Panc1 (cell line): Measurements from ENCODE around the gene ZDHHC8. TPM values are rescaled to one million over a fixed set of nuclear protein-coding genes. Genes with fewer than 3 reads are reported as not detected.

Experiments
- ATAC-seq: fragments of 200-7000 bp; cut with Tn5 transposase; 2 replicates; pipeline ENCODE4 v1.9.1; 2020; ENCODE audit warnings: mild to moderate bottlenecking, moderate library complexity
- BruUV-seq: library from RNA; stranded (reverse); fragments of 400-500 nt; replicated peaks from 2 replicates; lab custom pipeline; 2021; lab: Mats Ljungman, UMichigan
- CTCF ChIA-PET: fragments of 300-600 bp; sonication (Branson Sonifier 250); formaldehyde crosslinking; loops from one replicate; lab custom pipeline; 2022; ENCODE audit warnings: antibody characterized with exemption; lab: Charles Lee
- POLR2A ChIA-PET: fragments of 300-600 bp; sonication (Branson Sonifier 250); formaldehyde crosslinking; loops from one replicate; lab custom pipeline; 2022; ENCODE audit warnings: antibody characterized with exemption; lab: Charles Lee
- DNase-seq: peaks from one replicate; pipeline ENCODE4 v3.0.0-alpha.2; 2010; ENCODE audit warnings: low read depth, low spot score
- H3K27ac ChIP-seq: 2 replicates; pipeline ENCODE4 v1.5.1; 2011; ENCODE audit warnings: mild to moderate bottlenecking, low read length, inconsistent platforms
- H3K27me3 ChIP-seq: fragments of 200-500 bp; sonication (Bioruptor generic); 2 replicates; pipeline ENCODE4 v1.6.0; 2014; ENCODE audit warnings: low read length, inconsistent platforms; ENCODE audit not compliant: control insufficient read depth, insufficient read depth
- H3K36me3 ChIP-seq: fragments of 200-500 bp; sonication (Bioruptor generic); 2 replicates; pipeline ENCODE4 v1.5.1; 2014; ENCODE audit warnings: inconsistent platforms, mild to moderate bottlenecking, low read length, moderate library complexity; ENCODE audit not compliant: control insufficient read depth, insufficient read depth
- H3K4me1 ChIP-seq: 2 replicates; pipeline ENCODE4 v1.5.1; 2011; ENCODE audit warnings: inconsistent platforms, mild to moderate bottlenecking, low read length, moderate library complexity; ENCODE audit not compliant: control insufficient read depth, insufficient read depth
- H3K4me3 ChIP-seq, 2 experiments: 2 replicates each; pipeline ENCODE4 v1.5.1; 2011 to 2012; ENCODE audit warnings: low read depth in 2 of 2, low read length in 2 of 2, mild to moderate bottlenecking in 2 of 2, inconsistent platforms in 1 of 2, moderate library complexity in 1 of 2
- H3K9me3 ChIP-seq: fragments of 200-500 bp; sonication (Bioruptor generic); 2 replicates; pipeline ENCODE4 v1.5.1; 2014; ENCODE audit warnings: low read depth, mild to moderate bottlenecking, inconsistent platforms, low read length, moderate library complexity; ENCODE audit not compliant: control insufficient read depth, insufficient read depth
- CTCF ChIP-seq: fragments of 450-650 bp; IDR thresholded peaks from 2 replicates; pipeline ENCODE4 v1.5.1; 2017; ENCODE audit warnings: mild to moderate bottlenecking
- POLR2AphosphoS5 ChIP-seq: IDR thresholded peaks from 2 replicates; pipeline ENCODE4 v1.6.1; 2012; ENCODE audit warnings: mild to moderate bottlenecking, low read depth, low read length, moderate library complexity
- REST ChIP-seq, 2 experiments: IDR thresholded peaks; 2 replicates each; pipeline ENCODE4 v1.6.1; 2011 to 2012; ENCODE audit warnings: low read depth in 2 of 2, control low read depth in 1 of 2, low read length in 1 of 2, mild to moderate bottlenecking in 1 of 2, moderate library complexity in 1 of 2; ENCODE audit not compliant: insufficient read depth in 1 of 2
- SIN3A ChIP-seq: IDR thresholded peaks from 2 replicates; pipeline ENCODE4 v1.6.1; 2012; ENCODE audit warnings: low read depth, mild to moderate bottlenecking, low read length, moderate library complexity, borderline replicate concordance; ENCODE audit not compliant: insufficient read depth
- TCF7L2 ChIP-seq: IDR thresholded peaks from 2 replicates; pipeline ENCODE4 v1.6.1; 2011; ENCODE audit warnings: mild to moderate bottlenecking, low read depth, low read length, inconsistent platforms
- in situ Hi-C: cut with HindIII; loops from 2 replicates; pipeline ENCODE4 v1.10.0; 2016; ENCODE audit warnings: low sequenced_read_pairs, low pct_unique_long_range_greater_than_20kb
- intact Hi-C: fragments of 100-400 bp; cut with micrococcal nuclease; formaldehyde crosslinking; loops from one replicate; pipeline ENCODE4 v1.10.0; 2022; ENCODE audit not compliant: unreplicated experiment
- total RNA-seq: library from RNA; stranded (reverse); gene quantifications from one replicate; pipeline ENCODE4 v1.2.1, GENCODE V29; 2021; ENCODE audit not compliant: unreplicated experiment

ZDHHC8 gene
- total RNA-seq, 1 experiment from 2014 or later, result 79.0 TPM

GRCh38 chr22:20170170-20170569 lies 38.6 kb downstream of the ZDHHC8 start:
- ATAC-seq (no peak), DNase-seq (no peak)
- ChIA-PET POLR2A (no interaction called here), CTCF (no interaction called here)
- in situ Hi-C loops, result no loop called here
- no TSS peak for BruUV-seq
- no peak overlapping the region for H3K27ac ChIP-seq
- no peak overlapping the region for H3K4me3 ChIP-seq
- no peaks in the 10 kb centered on the region for H3K9me3 ChIP-seq
- H3K36me3 ChIP-seq, result no peaks in the 10 kb centered on the region
- H3K4me1 ChIP-seq, result peaks cover 3% of the 10 kb centered on the region; the same call in 1 of the 2 replicates
- intact Hi-C loops, result loop anchor here (10.0 kb wide), 1 partner anchor 65 kb away; no protein-coding TSS in a partner anchor
- no peak for TF ChIP-seq POLR2AphosphoS5
- TF ChIP-seq SIN3A, result no peak
- no peak for TF ChIP-seq TCF7L2
- no peak for TF ChIP-seq CTCF
- TF ChIP-seq REST (IDR thresholded peaks at IDR 0.05; ENCODE audit: insufficient read depth in 1 of 2, low read depth in 2 of 2, low read length in 1 of 2), result no peak
- H3K27me3 ChIP-seq, result no peaks in the 10 kb centered on the region

- in situ Hi-C loops, result no loop called here
- H3K27me3 ChIP-seq, result no peaks in the 10 kb centered on the region
- no peak for ATAC-seq
- BruUV-seq, result no TSS peak
- H3K9me3 ChIP-seq, result no peaks in the 10 kb centered on the region
- CTCF ChIA-PET, result no interaction called here
- POLR2A ChIA-PET, result no interaction called here
- peaks cover 3% of the 10 kb centered on the region; the same call in 1 of the 2 replicates for H3K4me1 ChIP-seq
- DNase-seq, result no peak
- no peak overlapping the region for H3K27ac ChIP-seq
- H3K36me3 ChIP-seq, result no peaks in the 10 kb centered on the region
- intact Hi-C loops, result loop anchor here (10.0 kb wide), 1 partner anchor 63 kb away; no protein-coding TSS in a partner anchor
- no peak overlapping the region for H3K4me3 ChIP-seq
- TF ChIP-seq CTCF (no peak), SIN3A (no peak)
These were observed 39.9 kb downstream of the ZDHHC8 start for GRCh38 chr22:20171288-20172140.
